Activated CD4-positive, alpha-beta T cell treated with anti-CD3 and anti-CD28 coated beads for 48 hours (primary cell): Measurements from ENCODE around the gene THSD1.
"Not testable (repeated sequence)": the region's sequence is repeated elsewhere in the genome, so short reads cannot be mapped to it uniquely, and the experiment has no call there.

Source experiments
- DNase-seq: peaks from one replicate; pipeline ENCODE4 v3.0.0-alpha.2; 2020

The THSD1 gene

DNA sequence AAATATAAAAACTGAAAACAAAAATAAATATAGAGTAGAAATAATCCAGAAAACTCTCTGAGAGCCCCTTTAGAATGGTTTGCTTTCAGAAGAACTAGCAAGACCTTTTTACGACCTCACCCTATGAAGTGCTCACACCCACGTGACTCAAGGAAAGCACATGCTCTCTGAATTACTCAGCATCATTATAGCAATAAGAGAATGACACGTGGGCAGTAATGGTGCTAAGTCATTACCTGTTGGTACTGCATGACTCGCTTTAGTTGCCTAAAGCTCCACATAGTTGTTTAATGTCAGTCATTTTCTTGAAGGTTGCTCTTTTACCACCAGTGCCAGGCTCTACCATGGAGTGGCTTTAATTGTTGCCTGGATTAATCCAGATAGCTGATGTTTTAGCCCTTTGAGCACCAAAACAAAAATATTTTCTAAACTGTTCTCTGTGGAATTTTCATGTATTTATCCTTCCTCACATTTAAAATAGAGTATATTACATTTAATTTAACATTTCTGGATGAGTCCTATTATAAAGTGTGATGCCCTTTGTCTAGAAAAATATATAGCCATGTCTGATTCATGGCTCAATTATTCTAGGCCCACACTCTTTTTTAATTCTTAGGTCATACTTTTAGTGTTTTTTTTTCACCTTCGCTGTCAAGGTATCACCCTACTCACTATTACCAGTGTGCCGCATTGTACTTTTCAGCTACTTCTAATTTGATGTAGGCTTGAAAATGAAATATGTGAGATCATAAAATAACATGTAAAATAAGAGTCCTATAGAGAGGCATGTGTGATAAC lies 56.8 kb downstream of the THSD1 start:
- peak; percentile 40 for DNase-seq

DNA sequence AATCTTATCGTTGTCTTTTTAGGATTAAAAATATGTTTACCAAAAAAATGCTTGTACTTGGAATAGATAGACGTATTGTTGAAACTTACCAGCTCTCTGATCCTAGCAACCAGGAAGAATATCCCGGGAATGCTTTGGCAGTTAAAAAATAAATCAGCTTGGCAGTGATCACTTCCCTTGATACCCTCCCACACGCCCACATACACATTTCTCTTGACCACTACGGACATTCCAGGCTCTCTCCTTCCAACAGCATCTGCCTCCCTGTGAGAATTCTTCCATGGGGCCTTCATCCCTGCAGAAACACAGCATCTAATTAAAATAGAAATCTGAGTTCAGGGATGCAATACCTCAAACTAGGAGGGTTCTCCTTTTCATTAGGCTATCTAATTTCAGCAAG lies 57.9 kb downstream of the THSD1 start:
- DNase-seq: no peak

DNA sequence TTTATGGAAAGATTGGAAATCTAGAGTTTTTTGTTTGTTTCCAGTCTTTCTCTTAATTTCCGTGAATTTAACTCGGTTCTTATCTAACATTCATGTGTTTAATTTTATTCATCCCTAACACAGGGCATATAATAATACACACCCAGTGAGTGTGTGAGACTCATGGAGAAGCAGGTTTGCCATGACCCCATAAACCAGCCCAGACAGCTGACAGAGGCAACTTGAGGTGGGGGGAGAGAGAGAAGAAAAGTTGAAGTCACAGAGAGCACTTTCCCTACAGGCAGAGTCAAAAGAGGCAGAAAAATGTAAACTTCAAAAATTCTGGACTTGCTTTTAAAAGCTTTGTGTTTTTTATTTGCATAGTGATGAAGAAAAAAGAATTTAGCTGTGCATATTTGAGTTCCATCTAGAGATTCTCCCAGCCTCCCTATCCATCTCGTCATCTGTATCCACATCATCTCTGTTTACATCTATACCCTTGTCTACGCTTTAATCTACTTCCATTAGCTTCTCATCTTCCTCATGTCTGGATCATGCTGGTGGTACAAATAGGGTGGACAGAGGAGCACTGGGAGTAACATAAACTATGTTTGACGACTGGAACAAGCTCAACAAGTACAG lies 60.2 kb downstream of the THSD1 start:
- DNase-seq: no peak

GRCh38 chr13:52345048-52345447 lies 60.9 kb downstream of the THSD1 start:
- no peak for DNase-seq

- DNase-seq: no peak
These were observed 61.9 kb downstream of the THSD1 start for GRCh38 chr13:52344108-52344507.

GRCh38 chr13:52342203-52342602 lies 63.8 kb downstream of the THSD1 start:
- not testable (repeated sequence) for DNase-seq

- peak; percentile 4 for DNase-seq
These were observed 68.0 kb downstream of the THSD1 start for GRCh38 chr13:52337828-52338455.

DNA sequence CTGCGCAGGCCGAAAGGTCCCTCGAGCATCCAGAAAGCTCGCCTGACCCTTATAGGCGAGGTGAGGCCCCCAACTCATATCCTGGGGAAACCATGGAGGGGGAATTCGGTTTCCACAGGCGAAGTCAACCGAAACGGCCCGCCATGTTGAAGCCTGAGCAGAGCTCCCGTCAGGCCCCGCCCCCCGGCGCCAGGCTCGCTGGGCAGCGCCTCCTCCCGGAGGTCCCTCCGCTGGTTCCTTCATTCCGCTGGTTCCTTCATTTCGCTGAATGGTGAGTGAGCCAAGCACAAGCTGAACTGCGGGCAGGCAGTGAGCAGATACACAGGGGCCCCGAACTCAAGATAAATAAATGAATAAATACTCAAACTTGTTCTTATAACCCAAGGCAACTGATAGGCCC lies 71.9 kb downstream of the THSD1 start:
- not testable (repeated sequence) for DNase-seq

DNA sequence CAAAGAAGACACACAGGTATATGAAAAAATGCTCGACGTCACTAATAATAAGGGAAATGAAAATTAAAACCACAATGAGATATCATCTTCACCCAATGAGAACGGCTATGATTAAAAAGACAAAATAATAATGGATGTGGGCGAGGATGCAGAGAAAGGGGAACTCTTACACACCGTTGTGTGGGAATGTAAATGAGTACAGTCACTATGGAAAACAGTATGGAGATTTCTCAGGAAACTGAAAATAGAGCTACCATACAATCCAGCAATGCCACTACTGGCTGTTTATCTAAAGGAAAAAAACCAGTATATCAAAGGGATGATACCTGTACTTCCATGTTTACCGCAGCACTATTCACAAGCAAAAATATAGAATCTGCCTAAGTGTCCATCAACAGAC lies 74.1 kb downstream of the THSD1 start:
- DNase-seq: not testable (repeated sequence)
